ENCODE results near the gene STOML2. TPM values are rescaled to one million over a fixed set of nuclear protein-coding genes. Genes with fewer than 3 reads are reported as not detected.
A peak's percentile ranks its signal among the peaks of the same experiment; 100 is the strongest.

STOML2 gene
- total and polyA plus RNA-seq, 4 experiments from 2014 or later = 42.9 to 140 (median 68.9) TPM

DNA sequence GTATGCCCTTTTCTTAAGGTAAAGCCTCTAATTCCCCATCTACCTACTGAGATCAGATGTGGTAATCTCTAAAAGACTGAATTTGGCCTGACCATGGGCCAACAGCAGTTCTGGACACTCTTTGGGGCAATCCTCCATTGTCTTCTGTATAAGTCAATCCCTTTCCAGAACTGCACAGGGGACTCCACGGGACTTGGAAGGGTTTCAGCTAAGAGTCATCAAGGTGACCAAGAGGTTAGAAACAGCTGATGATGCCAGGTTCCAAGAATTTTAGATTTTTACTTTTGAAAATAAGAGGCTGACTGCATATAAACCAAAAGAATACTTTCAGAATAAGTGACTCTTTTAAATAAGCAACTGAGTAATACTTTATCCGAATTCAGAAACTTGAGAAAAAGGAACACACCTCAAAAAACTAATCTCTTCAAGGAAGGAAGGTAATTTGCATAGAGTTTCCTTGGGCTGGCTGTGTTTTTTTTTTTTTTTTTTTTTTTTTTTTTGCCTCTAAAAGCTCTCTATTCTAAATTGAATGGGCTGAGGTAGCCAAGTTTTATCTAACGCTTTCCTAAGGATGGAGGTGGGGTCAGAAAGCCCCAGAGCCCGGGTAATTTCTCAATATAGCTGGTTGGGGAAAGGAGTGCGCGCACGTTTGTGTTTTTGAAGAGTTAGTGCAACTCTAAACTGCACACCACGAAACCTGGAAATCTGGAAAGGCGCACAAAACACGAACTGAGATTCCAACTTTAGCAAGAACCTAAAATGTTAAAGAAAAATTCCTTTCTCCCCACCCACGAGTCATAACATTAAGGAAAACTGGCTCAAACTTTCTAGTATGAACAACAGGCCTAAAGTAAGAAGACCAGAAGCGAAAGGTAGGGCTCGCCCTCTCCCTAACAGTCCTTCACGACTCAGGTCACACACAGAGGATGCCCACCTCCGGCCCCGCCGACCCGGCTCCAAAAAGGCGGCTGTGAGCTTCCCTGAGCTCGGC is 31.8 kb downstream of the STOML2 start:
- H3K27ac Mint-ChIP-seq = peak overlapping the region; percentile 81 to 100 (median 96)
- intact Hi-C loops (cut with micrococcal nuclease) = loop anchor here (2.0 to 10.0 kb wide), 3 partner anchors 406 to 744 kb away; partner anchors contain the start of genes CCL27, HINT2 and SPAG8
- H3K4me3 Mint-ChIP-seq = peak overlapping the region; percentile 81 to 95 (median 91)
- ChIA-PET CTCF (ENCODE audit: partially characterized antibody) (interaction anchor here (0.6 to 4.5 kb wide), 11 partner anchors 9 to 51 kb away, joined by 3 to 23 read pairs (median 3); partner anchors contain the start of genes FANCG and PIGO), POLR2A (ENCODE audit: partially characterized antibody) (interaction anchor here (0.6 to 6.8 kb wide), 20 partner anchors 9 to 1912 kb away, joined by 3 to 69 read pairs (median 4); partner anchors contain the start of genes ATOSB, DNAJB5, FANCG and PIGO)
- H3K27me3 ChIP-seq (ENCODE audit: insufficient read depth, low read length) = no peaks in the 10 kb centered on the region
- H3K4me3 ChIP-seq (ENCODE audit: low read length in 2 of 2) = peak overlapping the region; percentile 82 to 83
- peaks cover 52% of the 10 kb centered on the region for H3K4me1 ChIP-seq (ENCODE audit: insufficient read depth, low read length)
- no peaks in the 10 kb centered on the region for H3K27me3 Mint-ChIP-seq
- peaks cover 19% of the 10 kb centered on the region for H3K36me3 ChIP-seq (ENCODE audit: insufficient read depth, low read length)
- no peaks in the 10 kb centered on the region for H3K9me3 ChIP-seq (ENCODE audit: control insufficient read depth in 1 of 2, low read length in 2 of 2)
- peaks cover 0 to 3% (median 0%) of the 10 kb centered on the region in 8 donors for H3K9me3 Mint-ChIP-seq
- peaks cover 44 to 61% (median 54%) of the 10 kb centered on the region in 4 donors for H3K4me1 Mint-ChIP-seq
- peaks cover 20 to 37% of the 10 kb centered on the region in 2 donors for H3K36me3 Mint-ChIP-seq
- H3K27ac ChIP-seq (ENCODE audit: low read depth, low read length) = peak overlapping the region; percentile 94
- peak in 1 of 5 donors; percentile 26 for DNase-seq

DNA sequence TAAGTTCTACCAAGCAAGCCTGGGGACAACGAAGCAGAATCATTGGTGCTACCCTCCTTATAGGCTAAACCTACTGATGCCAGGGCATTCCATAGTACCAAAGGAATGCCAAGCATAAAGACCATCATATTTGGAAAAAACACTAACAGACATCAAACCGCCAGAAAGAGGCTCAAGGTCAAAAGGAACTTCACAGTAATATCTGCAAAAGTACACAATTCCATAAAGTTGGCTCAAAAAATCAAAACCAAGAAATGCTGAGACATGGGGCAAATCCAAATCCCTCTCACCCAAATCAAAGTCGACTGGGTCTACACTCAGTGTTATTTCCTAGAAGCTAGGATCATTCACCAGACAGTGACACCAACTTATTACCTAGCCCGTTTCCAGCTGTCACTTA is 33.9 kb downstream of the STOML2 start:
- intact Hi-C loops (cut with micrococcal nuclease) = no loop called here
- H3K27me3 ChIP-seq (ENCODE audit: insufficient read depth, low read length) = no peaks in the 10 kb centered on the region
- H3K4me3 ChIP-seq (ENCODE audit: low read length in 2 of 2) = no peak overlapping the region
- H3K27ac ChIP-seq (ENCODE audit: low read depth, low read length) = peak overlapping the region; percentile 19
- Mint-ChIP-seq H3K27ac (peak overlapping the region in 6 of 7 donors; percentile 29 to 81 (median 54)), H3K36me3 (peaks cover 32 to 49% of the 10 kb centered on the region in 2 donors), H3K9me3 (peaks cover 0 to 6% (median 0%) of the 10 kb centered on the region in 8 donors), H3K4me1 (peaks cover 43 to 61% (median 53%) of the 10 kb centered on the region in 4 donors), H3K4me3 (peak overlapping the region in 7 of 8 donors; percentile 35 to 76 (median 65)), H3K27me3 (no peaks in the 10 kb centered on the region)
- no peak for DNase-seq
- peaks cover 52% of the 10 kb centered on the region for H3K4me1 ChIP-seq (ENCODE audit: insufficient read depth, low read length)
- peaks cover 40% of the 10 kb centered on the region for H3K36me3 ChIP-seq (ENCODE audit: insufficient read depth, low read length)
- H3K9me3 ChIP-seq (ENCODE audit: control insufficient read depth in 1 of 2, low read length in 2 of 2) = no peaks in the 10 kb centered on the region
- ChIA-PET CTCF (ENCODE audit: partially characterized antibody) (interaction anchor here (0.9 to 4.5 kb wide), 3 partner anchors 14 to 25 kb away, joined by 3 to 21 read pairs (median 8); no protein-coding TSS in a partner anchor), POLR2A (ENCODE audit: partially characterized antibody) (interaction anchor here (6.8 kb wide), 1 partner anchor 12 kb away, joined by 69 read pairs; the partner anchor contains the start of gene FANCG)

DNA sequence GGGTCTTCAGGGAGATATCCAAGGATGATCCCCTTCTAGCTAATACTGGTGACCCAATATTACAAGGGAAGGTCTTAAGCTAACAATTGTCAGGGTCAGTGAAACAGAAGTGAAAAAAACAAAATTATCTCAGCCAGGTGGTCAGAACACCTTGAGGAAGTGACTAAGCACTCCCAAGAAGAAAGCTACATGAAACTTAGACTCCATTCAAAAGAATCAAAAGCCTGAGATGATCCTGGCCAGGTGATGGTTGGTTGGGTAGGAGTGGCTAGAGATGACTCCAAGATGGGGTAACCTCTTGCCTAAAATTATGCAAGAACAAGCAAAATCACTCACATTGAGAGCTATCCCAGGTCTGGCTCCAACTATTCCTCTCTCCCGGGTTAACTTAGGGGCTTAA is 35.9 kb downstream of the STOML2 start:
- Mint-ChIP-seq H3K4me1 (peaks cover 38 to 51% (median 46%) of the 10 kb centered on the region in 4 donors), H3K9me3 (peaks cover 0 to 6% (median 0%) of the 10 kb centered on the region in 8 donors), H3K4me3 (no peak overlapping the region), H3K36me3 (peaks cover 51 to 68% of the 10 kb centered on the region in 2 donors), H3K27ac (peak overlapping the region in 1 of 7 donors; percentile 81), H3K27me3 (no peaks in the 10 kb centered on the region)
- CTCF ChIA-PET (ENCODE audit: partially characterized antibody) = interaction anchor here (1.6 kb wide), 2 partner anchors 16 to 31 kb away, joined by 3 to 9 read pairs; no protein-coding TSS in a partner anchor
- no peaks in the 10 kb centered on the region for H3K9me3 ChIP-seq (ENCODE audit: control insufficient read depth in 1 of 2, low read length in 2 of 2)
- H3K36me3 ChIP-seq (ENCODE audit: insufficient read depth, low read length) = peaks cover 60% of the 10 kb centered on the region
- no peak overlapping the region for H3K27ac ChIP-seq (ENCODE audit: low read depth, low read length)
- no peaks in the 10 kb centered on the region for H3K27me3 ChIP-seq (ENCODE audit: insufficient read depth, low read length)
- H3K4me1 ChIP-seq (ENCODE audit: insufficient read depth, low read length) = peaks cover 44% of the 10 kb centered on the region
- POLR2A ChIA-PET (ENCODE audit: partially characterized antibody) = interaction anchor here (0.7 to 6.8 kb wide), 4 partner anchors 8 to 29 kb away, joined by 3 to 69 read pairs (median 4); partner anchors contain the start of genes FANCG and PIGO
- intact Hi-C loops (cut with micrococcal nuclease) = no loop called here
- DNase-seq = no peak
- H3K4me3 ChIP-seq (ENCODE audit: low read length in 2 of 2) = no peak overlapping the region

DNA sequence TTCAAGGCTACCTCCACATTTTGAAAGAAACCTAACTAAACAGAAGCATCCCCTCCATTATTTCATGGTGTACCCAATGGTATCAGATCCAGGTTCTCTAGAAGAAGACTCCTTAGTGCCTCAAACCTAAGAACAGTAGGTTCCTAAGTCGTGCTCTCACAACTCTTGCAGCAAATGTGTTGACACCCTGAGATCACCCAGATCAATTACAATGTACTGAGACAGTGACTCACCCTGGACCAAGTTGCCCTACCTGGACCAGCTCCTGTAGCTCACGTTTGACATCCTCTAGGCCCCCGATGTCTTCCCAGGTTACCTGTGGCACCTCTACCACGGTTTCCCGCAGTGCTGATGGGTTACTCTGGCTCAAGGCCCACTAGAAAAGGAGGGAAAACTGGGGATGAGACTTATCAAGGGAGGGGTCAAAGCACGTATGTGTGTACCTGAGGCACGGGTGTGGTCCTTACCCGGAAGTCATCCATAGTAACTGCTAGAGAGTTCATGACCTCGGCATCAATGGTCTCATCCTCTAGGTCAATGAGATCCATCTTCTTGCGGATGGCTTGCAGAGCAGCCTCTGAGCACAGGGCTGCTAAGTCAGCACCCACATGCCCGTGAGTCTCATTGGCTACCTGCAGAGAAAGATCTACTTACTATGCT is 42.3 kb downstream of the STOML2 start:
- Mint-ChIP-seq H3K4me1 (peaks cover 0 to 2% (median under 1%) of the 10 kb centered on the region in 4 donors), H3K9me3 (peaks cover 0 to 3% (median 0%) of the 10 kb centered on the region in 8 donors), H3K27me3 (no peaks in the 10 kb centered on the region), H3K4me3 (no peak overlapping the region), H3K36me3 (peaks cover 84 to 89% of the 10 kb centered on the region in 2 donors), H3K27ac (peak overlapping the region in 3 of 7 donors; percentile 8 to 38 (median 29))
- no peak overlapping the region for H3K27ac ChIP-seq (ENCODE audit: low read depth, low read length)
- no peak for DNase-seq
- no peaks in the 10 kb centered on the region for H3K9me3 ChIP-seq (ENCODE audit: control insufficient read depth in 1 of 2, low read length in 2 of 2)
- H3K4me1 ChIP-seq (ENCODE audit: insufficient read depth, low read length) = no peaks in the 10 kb centered on the region
- ChIA-PET POLR2A (ENCODE audit: partially characterized antibody) (no interaction called here), CTCF (ENCODE audit: partially characterized antibody) (interaction anchor here (1.4 kb wide), 1 partner anchor 9 kb away, joined by 6 read pairs; no protein-coding TSS in a partner anchor)
- H3K36me3 ChIP-seq (ENCODE audit: insufficient read depth, low read length) = peaks cover 96% of the 10 kb centered on the region
- H3K4me3 ChIP-seq (ENCODE audit: low read length in 2 of 2) = no peak overlapping the region
- H3K27me3 ChIP-seq (ENCODE audit: insufficient read depth, low read length) = no peaks in the 10 kb centered on the region
- intact Hi-C loops (cut with micrococcal nuclease) = no loop called here

DNA sequence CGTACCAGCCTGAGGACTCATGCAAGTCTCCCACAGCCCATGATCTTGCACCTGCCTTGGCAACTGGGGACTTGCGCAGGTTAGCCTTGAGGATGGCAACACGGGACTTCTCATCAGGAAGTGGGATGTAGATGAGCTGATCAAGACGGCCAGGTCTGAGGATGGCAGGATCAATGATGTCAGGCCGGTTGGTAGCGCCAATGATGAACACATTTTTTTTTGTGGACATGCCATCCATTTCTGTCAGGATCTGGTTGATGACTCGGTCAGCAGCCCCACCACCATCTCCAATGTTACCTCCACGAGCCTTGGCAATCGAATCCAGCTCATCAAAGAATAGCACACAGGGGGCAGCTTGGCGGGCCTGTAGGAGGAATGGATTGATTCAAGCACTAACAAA is 43.5 kb downstream of the STOML2 start:
- Histone ChIP-seq H3K27me3 (ENCODE audit: insufficient read depth, low read length) (no peaks in the 10 kb centered on the region), H3K27ac (ENCODE audit: low read depth, low read length) (no peak overlapping the region), H3K4me1 (ENCODE audit: insufficient read depth, low read length) (no peaks in the 10 kb centered on the region), H3K4me3 (ENCODE audit: low read length in 2 of 2) (no peak overlapping the region), H3K36me3 (ENCODE audit: insufficient read depth, low read length) (peaks cover 88% of the 10 kb centered on the region), H3K9me3 (ENCODE audit: control insufficient read depth in 1 of 2, low read length in 2 of 2) (no peaks in the 10 kb centered on the region)
- ChIA-PET CTCF (ENCODE audit: partially characterized antibody) (interaction anchor here (1.0 to 1.4 kb wide), 3 partner anchors 8 to 12 kb away, joined by 3 to 6 read pairs (median 4); no protein-coding TSS in a partner anchor), POLR2A (ENCODE audit: partially characterized antibody) (no interaction called here)
- peak overlapping the region in 3 of 7 donors; percentile 38 to 86 (median 41) for H3K27ac Mint-ChIP-seq
- H3K9me3 Mint-ChIP-seq = no peaks in the 10 kb centered on the region
- no peak overlapping the region for H3K4me3 Mint-ChIP-seq
- peaks cover 0 to 4% (median 0%) of the 10 kb centered on the region in 4 donors for H3K4me1 Mint-ChIP-seq
- H3K27me3 Mint-ChIP-seq = no peaks in the 10 kb centered on the region
- intact Hi-C loops (cut with micrococcal nuclease) = no loop called here
- H3K36me3 Mint-ChIP-seq = peaks cover 87 to 93% of the 10 kb centered on the region in 2 donors
- no peak for DNase-seq

- Histone ChIP-seq H3K4me3 (ENCODE audit: low read length in 2 of 2) (no peak overlapping the region), H3K27ac (ENCODE audit: low read depth, low read length) (no peak overlapping the region), H3K4me1 (ENCODE audit: insufficient read depth, low read length) (no peaks in the 10 kb centered on the region), H3K36me3 (ENCODE audit: insufficient read depth, low read length) (peaks cover 66% of the 10 kb centered on the region), H3K9me3 (ENCODE audit: control insufficient read depth in 1 of 2, low read length in 2 of 2) (no peaks in the 10 kb centered on the region), H3K27me3 (ENCODE audit: insufficient read depth, low read length) (no peaks in the 10 kb centered on the region)
- no peak overlapping the region for H3K4me3 Mint-ChIP-seq
- no peak for DNase-seq
- peak overlapping the region in 5 of 7 donors; percentile 19 to 57 (median 41) for H3K27ac Mint-ChIP-seq
- H3K4me1 Mint-ChIP-seq = peaks cover 0 to 7% (median under 1%) of the 10 kb centered on the region in 4 donors
- no peaks in the 10 kb centered on the region for H3K9me3 Mint-ChIP-seq
- intact Hi-C loops (cut with micrococcal nuclease) = no loop called here
- ChIA-PET POLR2A (ENCODE audit: partially characterized antibody) (no interaction called here), CTCF (ENCODE audit: partially characterized antibody) (no interaction called here)
- H3K36me3 Mint-ChIP-seq = peaks cover 73 to 94% of the 10 kb centered on the region in 2 donors
- no peaks in the 10 kb centered on the region for H3K27me3 Mint-ChIP-seq
Observed at GRCh38 chr9:35057271-35057620, 45.7 kb downstream of the STOML2 start.
